GM18499 (cell line): ENCODE data around the gene APAF1.
"Not testable (repeated sequence)": the region's sequence is repeated elsewhere in the genome, so short reads cannot be mapped to it uniquely, and the experiment has no call there.

Experiments used
- ATAC-seq: cut with Tn5 transposase; IDR thresholded peaks from one replicate; pipeline ENCODE4 v1.9.1; 2021; ENCODE audit warnings: moderate number of reproducible peaks; ENCODE audit not compliant: insufficient read depth, unreplicated experiment

APAF1 gene

DNA sequence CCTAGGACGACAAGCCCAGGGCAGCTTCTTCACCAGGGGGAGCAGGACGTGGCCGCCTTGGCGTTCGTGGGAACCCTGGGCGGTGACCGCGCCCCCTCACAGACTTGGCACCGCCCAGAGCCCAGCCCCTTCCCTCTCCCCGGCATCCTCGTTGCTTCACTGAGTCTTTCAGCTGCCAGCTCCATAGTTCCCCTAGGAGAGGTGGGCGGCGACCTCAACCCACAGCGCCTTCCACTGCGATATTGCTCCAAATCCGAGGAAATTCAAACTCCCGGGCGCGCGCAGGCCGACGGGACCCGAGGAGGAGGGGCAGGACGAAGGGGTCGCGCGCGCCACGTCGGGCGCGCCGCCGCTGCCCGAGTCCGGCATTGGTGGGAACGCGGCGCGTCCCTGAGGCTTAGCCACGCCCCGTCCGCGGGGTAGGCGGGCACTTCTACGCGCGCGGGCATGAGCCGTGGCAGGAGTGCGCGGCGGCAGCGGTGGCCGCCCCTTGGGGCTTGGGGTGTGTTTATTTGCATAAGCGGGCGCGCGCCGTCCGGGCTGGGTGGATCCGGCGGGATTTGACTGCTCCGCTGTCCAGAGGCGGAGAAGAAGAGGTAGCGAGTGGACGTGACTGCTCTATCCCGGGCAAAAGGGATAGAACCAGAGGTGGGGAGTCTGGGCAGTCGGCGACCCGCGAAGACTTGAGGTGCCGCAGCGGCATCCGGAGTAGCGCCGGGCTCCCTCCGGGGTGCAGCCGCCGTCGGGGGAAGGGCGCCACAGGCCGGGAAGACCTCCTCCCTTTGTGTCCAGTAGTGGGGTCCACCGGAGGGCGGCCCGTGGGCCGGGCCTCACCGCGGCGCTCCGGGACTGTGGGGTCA lies at the start of gene APAF1, which contains the start of gene IKBIP:
Gene APAF1, plus strand, starts transcription at position 579 of the 860 bp plus-strand sequence. CDS start 3,070 bp downstream, outside the sequence.
Gene IKBIP, minus strand, starts transcription at position 77 of the 860 bp plus-strand sequence. CDS start 87 bp downstream, outside the sequence.
- ATAC-seq = peak; percentile 65

DNA sequence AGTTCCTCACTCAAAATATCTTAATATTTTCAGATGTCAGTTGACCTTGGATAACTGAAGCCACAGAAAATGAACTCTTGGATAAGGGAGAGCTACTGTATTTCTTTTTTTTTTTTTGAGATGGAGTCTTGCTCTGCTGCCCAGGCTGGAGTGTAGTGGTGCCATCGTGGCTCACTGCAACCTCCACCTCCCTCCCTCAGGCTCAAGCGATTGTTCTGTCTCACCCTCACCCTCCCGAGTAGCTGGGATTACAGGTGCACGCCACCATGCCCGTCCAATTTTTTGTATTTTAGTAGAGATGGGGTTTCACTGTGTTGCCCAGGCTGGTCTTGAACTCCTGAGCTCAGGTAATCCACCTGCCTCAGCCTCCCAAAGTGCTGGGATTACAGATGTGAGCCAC lies 47.8 kb upstream of the APAF1 start:
- not testable (repeated sequence) for ATAC-seq

DNA sequence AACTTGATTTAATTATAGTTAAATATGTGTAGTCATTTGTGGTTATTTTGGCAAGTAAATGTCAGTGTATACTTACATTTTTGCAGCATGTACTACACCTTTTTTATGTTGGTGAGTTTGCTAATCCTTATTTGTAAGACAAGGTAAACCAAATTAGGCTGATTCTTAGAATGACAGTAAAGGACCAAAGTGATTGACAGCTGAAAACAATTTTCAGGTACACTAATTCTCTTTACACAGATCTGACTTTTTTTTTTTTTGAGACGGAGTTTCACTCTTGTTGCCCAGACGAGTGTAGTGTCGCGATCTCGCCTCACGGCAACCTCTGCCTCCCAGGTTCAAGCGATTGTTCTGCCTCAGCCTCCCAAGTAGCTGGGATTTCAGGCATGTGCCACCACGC lies 43.2 kb upstream of the APAF1 start:
- no peak for ATAC-seq

DNA sequence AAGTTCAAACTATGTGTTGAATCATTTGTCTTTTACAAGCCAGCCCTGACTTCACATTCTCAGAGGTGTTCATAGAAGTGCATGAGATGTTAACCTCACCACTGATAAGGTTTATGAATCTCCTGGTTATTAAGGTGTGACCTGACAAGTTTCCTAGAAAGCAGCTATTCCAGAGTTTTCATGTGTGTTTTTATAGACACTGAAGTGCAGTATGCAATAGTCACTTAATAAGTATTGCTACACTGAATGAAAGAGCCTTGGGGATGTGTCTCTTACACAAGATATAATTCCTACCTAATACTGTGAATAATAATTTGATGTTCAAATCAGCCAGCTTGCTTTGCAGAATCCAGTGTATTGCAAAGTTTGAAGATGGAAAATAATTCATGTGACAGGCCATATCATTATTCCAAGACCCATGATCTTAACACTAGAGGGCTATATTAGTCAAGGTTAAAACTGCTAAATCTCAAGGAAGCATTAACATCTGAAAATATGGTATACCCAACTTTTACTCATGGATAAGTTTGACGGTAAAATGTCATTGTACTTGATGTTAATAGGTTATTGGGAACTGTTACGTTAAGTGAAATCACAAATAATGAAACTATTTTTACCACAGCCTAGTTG lies 38.6 kb upstream of the APAF1 start:
- no peak for ATAC-seq

DNA sequence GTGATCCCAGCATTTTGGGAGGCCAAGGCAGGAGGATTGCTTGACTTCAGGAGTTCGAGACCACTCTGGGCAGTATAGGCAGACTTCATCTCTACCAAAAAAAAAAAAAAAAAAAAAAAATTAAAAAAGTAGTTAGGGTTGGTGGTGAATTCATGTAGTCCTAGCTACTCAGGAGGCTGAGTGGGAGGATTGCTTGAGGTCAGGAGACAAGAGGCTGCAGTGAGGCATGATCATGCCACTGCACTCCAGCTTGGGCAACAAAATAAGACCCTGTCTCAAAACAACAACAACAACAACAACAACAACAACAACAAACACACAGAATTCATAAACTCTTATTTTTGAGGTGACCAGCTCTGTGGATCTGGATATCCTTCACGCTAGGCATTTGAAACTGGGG lies 34.5 kb upstream of the APAF1 start:
- no peak for ATAC-seq

- peak; percentile 78 for ATAC-seq
Measured at GRCh38 chr12:98612696-98613334, 32.3 kb upstream of the APAF1 start.

- no peak for ATAC-seq
Measured at GRCh38 chr12:98618952-98619351, 26.1 kb upstream of the APAF1 start.

- peak; percentile 89 for ATAC-seq
Measured at GRCh38 chr12:98635657-98636323, 9.3 kb upstream of the APAF1 start.

GRCh38 chr12:98637068-98637467 lies 8.0 kb upstream of the APAF1 start:
- ATAC-seq = no peak

DNA sequence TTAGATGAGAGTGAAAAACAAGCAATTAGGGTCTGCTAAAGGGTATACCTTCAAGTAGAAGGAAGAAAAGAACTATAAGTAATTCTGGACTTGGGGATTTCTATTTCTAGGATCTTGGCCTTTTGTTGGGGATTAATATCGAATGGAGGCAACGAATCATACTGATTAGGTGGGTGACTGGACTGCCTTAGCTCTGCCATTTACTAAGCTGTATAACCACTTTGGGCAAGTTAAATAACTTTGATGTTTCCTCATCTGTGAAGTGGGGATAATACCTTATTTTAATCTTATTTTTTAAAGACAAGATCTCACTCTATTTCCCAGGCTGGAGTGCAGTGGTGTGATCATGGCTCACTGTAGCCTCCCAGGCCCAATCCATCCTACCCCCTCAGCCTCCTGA lies 7.1 kb upstream of the APAF1 start:
- no peak for ATAC-seq

DNA sequence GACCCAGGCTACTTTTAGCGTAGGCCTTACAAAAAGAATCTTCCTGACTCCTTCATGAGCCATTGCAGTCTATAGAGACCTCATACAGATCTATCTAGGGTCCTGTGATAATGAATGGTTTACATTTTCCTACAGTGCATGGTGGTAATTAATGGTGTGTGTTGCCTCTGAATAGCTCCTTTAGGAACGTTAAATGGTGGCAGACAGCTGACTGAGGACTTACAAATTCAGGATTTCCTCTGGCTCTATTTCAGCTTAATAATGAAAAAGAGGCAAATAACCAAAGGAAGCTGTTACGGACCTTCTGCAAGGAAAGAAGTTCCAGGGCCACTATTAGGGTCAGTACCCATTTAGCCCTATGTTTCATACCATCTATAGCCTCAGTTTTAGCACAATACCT lies 5.6 kb upstream of the APAF1 start:
- no peak for ATAC-seq

GRCh38 chr12:98642801-98643200 lies 2.3 kb upstream of the APAF1 start:
- not testable (repeated sequence) for ATAC-seq

- peak; percentile 14 for ATAC-seq
Measured at GRCh38 chr12:98644433-98644711, 718 bp upstream of the APAF1 start.

DNA sequence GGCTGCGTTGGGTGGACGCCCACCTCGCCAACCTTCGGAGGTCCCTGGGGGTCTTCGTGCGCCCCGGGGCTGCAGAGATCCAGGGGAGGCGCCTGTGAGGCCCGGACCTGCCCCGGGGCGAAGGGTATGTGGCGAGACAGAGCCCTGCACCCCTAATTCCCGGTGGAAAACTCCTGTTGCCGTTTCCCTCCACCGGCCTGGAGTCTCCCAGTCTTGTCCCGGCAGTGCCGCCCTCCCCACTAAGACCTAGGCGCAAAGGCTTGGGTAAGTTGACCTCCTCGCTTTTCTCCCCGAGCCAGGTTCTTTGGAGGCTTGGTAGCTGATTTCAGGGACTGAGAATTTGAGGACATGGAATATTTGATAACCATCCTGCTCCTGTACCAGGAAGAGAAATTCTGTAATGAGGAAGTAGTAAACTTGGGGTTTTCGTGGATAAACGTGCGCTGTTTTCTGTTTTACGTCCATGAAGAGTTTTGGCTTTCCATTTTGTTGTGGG lies 530 bp downstream of the APAF1 start:
- no peak for ATAC-seq

- ATAC-seq = no peak
Measured at GRCh38 chr12:98646294-98647090, 1.4 kb downstream of the APAF1 start.

GRCh38 chr12:98651328-98651727 lies 6.2 kb downstream of the APAF1 start:
- ATAC-seq = no peak

DNA sequence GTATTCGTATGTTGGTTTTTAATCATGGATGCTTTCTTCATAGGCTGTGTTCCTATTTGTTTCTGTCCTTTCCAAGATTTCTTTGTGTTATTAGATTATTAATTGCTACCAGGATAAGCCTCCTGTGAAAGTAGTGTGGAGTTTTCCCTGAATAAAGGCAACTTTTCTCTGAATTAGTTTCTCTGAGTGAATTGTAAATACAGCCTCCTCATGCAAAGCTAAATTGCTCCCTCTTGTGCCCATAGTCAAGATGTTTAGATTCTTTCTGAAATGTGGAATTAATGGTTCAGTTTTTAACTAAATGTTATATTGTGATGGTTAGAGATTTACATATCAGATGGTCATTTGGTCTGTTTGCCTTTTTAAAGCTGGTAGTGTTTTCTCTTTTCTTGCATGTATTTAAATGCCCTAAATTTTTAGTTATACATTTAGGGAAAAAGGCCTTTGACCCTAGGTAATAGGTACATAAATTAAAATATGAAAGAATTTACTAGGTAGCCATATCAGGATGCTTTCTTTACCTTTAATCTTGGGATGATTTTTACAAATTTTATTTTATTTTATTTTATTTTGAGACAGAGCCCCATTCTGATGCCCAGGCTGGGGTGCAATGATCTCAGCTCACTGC lies 8.9 kb downstream of the APAF1 start:
- ATAC-seq = no peak

GRCh38 chr12:98656289-98657101 lies 11.4 kb downstream of the APAF1 start:
- ATAC-seq = peak; percentile 54

GRCh38 chr12:98660521-98660920 lies 15.4 kb downstream of the APAF1 start:
- ATAC-seq = no peak
